Activated T-helper 1 cell treated with Interleukin-2 at 50 U/mL for 16 hours (primary cell): ENCODE data around the gene SGTB.
"Not testable (repeated sequence)": the region's sequence is repeated elsewhere in the genome, so short reads cannot be mapped to it uniquely, and the experiment has no call there.

Experiments used
- DNase-seq: peaks from one replicate; pipeline ENCODE4 v3.0.0-alpha.2; 2020; ENCODE audit warnings: low read depth

The SGTB gene

DNA sequence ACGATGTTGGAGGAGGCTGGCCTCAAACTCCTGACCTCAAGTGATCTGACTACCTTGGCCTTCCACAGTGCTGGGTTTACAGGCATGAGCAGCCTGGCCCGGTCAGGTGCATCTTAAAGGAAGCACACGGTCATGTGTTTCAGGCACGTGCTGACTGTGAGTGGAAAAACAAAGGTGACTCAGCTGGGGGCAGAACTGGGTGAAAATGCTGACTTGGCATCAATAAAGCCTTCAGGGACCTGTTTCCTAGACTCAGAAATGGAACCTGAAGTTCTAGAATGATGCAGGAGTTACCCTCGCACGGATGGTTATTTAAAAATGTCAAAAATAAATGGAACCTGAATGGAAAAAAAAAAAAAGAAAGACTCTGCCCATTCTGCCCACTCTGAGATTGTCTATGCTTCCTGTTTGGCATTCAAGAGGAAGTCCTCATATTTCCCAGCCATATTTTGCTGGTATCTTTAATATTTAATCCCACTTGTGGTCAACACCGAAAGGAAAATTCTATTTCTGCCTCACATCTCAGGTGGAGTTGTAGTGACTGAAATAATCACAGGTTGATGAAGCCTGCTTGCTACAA, 12.4 kb upstream of the SGTB start:
- not testable (repeated sequence) for DNase-seq

DNA sequence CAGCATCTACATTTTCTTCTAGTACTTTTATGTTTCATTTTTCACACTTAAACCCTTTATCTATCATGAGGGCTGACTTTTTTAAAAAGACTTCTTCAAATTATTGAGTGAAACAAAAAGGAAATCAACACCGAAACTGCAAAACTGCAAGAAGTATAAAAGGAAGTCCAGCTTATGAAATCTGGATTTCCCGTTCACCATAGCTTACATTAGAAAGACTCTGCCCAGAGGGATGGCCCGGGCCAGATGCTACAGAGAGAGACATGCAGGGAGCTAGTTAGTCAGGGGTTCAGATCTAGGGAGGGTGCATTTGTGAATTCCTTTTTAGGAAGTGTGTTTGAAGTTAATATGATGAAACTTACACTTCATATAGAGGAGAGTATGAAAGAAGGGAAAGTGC, 10.1 kb upstream of the SGTB start:
- not testable (repeated sequence) for DNase-seq

DNA sequence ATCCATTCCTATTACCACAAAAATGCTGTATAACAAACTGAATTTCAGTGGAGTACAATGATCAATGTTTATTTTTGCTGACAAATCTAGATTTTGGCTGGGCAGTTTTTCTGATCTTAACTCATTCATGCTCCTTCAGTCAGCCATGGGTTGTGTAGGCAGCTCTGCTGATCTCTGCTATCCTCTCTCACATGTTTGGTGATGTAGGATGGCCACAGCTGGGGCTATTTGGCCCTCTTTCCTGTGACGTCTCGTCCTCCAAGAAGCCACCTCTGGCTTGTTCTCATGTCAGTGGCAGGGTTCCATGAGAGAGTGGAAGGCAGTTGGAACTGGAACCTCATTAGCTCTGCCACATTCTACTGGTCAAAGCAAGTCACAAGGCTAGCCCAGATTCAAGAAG, 9.0 kb upstream of the SGTB start:
- no peak for DNase-seq

DNA sequence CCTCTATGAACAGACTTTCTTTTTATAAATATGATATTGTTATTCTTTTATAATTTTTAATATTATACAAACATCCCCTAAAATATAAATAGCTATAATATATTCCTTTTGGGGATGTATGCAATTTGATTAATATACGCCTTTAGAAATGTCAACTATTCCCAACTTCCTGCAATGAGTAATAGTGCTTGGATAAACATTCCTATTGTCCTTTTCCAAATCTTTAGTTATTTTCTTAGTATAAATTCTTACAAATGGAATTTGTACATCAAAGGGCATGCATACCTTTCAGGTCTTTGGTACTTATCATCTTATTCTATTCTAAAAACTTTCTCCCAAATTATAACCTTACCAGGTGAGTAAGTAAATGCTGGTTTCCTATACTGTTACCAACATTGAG, 6.3 kb upstream of the SGTB start:
- no peak for DNase-seq

DNA sequence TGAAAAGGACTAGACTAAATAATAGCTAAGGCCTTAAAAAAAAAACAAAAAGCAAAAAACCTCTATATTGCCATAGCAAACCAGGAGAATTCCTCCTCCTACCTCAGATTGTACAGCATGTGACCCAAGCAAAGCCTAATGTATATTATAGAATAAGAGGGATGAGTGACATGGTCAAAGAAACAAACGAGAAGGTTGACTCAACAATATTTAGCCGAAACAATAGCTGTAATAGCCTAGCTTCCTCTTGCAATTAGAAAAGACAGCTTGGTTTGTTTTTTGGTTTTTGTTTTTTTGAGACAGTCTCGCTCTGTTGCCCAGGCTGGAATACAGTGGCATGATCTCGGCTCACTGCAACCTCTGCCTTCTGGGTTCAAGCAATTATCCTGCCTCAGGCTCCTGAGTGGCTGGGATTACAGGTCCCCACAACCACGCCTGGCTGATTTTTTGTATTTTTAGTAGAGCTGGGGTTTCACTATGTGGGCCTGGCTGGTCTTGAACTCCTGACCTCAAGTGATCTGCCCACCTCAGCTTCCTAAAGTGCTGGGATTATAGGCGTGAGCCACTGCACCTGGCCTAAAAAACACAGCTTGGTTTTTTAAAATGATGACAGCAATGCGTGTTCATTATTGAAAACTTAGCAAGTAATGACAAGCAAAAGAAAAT, 5.7 kb upstream of the SGTB start:
- no peak for DNase-seq

DNA sequence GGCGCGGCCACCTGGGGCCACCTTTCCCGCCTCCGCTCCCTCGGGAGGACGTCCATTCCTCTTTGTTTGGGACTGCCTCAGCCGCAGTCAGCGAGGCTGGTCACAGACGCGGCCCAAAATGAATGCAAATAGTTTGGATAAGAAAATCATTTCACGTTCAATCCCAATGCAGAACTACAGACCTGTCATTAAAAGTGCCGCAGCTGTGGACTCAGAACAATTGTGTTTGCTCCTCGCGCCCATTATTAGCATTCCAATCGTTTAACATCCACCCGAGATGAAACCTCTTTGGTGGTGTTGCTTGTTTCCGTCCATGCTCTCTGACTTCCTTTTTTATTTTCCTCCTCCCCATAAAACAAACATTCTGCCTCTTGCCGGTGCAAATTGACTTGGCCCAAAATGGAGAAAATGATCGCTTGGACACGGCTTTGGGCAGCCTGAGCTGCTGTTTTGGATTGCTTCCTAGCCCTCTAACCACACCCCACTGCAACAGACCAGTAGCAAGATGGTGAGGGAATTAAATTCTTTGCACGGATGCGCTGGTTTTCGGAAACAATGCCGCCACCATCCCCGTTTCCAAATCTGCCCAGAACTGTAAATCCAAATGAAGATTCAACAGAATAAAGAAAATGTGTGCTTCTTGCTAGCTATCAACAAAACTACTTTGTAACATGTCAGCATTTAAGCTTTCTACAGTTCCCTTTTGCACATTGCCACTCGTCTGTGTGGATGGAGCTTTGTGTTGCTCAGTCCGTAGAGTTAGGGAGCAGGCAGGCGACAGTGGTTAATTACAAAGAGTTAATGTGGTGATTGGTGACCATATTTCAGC, 880 bp upstream of the SGTB start:
- no peak for DNase-seq

DNA sequence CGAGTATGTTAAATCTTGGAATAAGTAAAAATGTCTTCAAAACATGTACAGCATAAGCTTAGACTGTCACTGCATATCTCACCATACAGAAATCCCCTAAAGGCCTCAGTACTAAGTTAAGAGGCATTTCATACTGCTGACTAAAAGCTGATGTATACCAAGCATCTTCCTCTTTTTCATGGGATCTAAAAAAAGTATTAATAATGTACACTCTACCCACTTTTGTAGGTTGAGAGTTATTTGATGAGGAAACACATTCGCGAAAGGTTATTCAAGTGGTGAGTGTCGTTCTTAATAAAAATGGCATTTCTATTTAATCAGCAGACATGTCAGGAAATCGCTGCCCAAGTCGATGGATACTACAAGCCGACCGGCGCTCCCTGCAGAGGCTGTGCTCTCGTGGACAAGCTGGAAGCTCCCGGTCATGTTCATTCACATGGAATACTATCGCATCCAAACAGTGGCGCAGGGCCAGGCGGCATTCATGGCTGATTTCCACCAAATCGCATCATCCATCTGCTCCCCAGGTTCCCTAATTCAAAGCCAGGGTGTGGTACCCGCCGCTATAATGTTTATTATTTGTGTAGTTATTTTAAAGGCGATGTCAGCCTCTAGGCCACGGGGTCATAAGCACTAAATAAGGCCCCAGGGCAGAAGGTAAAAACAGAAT, 724 bp downstream of the SGTB start:
- no peak for DNase-seq

DNA sequence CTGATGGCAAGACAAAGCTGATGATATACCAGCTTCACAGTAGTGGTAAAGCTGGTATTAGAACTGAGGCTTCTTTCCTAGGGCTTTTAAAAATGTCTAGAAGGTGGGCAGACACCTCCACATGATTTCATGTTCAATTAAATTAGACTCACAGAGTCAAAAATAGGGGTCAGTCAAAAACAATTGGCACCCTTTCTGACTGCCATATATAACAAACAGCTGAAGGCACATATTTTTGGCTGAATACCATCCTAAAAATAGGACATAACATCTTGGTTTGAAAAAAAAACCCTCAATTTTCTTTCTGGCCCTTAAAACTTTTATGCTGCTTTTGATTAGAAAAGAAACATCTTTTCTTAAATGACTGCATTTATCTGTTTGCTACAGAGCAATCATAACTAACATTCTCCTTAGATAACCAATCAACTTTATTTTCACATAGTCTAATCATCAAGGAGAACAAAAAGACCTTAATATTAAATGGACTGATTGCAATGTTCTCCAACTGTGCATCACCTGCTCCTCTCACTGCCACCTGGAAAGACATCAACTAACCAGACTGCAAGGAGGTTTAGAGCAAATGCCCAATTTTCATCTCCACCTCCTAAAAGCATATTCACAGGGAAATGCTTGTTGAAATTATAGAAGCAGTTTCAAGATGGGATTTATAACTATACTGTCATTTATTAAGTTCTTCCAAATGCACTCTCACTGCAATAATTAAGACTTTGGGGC, 3.2 kb downstream of the SGTB start:
- no peak for DNase-seq

DNA sequence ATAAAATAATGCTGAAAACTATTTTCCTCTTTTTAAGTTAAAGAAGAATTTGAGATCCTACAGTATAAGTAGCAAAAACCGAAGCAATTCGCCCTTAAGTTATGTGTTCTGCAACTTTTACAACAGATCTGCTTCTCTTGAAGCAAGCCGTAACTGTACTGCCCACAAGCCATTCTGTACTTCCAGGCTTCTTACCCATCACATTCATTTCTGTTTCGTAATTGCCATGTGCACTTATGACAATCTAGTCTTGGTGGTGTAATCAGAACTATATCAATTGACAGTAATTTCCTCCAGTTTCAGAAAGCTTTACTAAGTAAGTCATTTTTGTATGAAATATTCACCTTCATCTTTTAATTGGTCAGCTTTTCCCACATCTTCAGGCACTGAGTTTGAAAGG, 13.8 kb downstream of the SGTB start:
- no peak for DNase-seq

DNA sequence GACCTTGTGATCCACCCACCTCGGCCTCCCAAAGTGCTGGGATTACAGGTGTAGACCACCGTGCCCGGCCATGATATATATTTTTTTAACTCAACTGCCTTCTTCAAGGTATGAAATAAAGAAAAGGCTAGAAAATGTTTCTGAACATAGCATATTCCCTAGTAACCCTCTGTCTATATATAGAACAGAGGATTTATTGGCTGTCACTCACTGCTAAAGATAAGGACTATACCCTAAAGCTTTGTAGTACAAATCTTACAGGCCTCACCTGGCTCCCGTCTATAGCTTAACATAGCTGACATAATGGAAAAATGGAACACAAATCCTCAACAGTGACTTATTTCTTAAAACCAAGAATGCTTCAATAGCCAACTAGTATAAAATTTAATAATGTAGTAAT, 14.2 kb downstream of the SGTB start:
- no peak for DNase-seq

DNA sequence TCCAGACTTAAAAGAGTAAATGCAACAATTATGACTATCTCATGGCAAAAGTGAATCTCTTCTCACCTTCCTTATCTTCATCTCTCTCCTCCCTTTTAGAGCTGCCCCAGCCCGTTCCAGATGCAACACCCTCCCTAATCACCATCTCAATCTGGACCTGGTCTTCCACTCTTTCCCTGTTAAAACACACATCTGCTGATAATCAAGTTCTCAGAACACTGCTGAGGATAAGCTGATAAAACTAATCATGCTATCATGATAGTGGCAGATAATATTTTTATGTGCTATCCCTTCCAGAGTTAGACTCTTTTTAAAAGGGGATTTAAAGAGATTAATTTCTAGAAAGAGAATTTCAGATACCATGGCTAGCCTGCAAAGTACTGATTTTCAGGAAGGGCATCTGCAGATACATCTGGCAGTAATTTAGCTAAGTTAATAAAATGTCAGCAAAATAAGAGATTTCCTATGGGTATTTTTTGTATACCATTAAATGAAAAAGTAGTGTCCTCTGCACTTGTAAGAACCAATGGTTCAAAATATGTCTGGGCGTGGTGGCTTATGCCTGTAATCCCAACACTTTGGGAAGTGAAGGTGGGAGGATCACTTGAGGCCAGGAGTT, 17.2 kb downstream of the SGTB start:
- DNase-seq, result no peak

DNA sequence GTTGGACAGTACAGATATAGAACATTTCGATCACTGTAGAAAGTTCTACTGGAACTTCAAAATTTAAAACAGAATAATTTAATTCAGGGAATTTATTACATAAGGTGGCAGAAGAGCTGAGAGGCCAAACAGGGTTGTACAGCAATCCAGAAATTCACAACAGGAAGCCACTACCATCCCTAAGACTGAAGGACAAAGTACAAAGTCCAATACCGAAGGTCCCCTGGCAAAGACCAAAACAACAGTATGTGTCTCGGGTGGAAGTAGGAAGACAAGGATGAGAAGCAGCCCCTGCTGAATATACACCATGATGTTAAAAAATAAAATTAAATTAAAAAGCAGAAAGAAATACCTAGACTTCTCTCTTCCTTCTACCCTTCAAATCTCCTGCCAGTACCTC, 19.9 kb downstream of the SGTB start:
- DNase-seq, result no peak

DNA sequence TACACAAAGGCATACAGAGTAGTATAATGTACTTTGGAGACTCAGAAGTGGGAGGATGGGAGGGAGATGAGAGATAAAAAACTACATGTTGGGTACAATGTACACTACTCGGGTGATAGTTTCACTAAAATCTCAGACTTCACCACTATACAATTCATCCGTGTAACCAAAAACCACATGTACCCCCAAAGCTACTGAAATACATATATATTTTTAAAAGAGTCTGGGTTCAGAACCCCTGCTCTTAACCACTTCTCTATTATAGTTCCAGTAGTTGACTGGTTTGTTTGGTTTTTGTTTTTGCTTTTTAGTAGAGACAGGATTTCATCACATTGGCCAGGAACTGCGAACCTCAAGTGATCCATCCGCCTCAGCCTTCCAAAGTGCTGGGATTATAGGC, 22.6 kb downstream of the SGTB start:
- no peak for DNase-seq

DNA sequence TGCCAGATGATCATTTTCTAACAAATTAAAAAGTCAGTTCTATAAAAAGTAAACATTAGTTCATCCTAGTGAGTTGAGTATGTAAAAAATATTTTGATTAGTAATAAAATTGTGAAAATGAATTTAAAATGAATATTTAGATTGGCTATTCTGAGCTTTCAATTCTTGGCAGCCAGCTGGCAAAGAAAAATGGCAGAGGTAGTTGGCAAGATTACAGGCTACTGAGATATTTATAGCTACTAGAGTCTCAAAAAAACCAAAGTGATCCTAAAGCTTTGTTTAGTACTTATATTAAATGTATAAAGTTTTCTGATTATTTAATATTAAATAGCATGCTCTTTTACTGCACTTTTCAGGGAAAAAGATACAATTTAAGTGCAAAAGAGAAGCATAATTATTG, 25.0 kb downstream of the SGTB start:
- no peak for DNase-seq

DNA sequence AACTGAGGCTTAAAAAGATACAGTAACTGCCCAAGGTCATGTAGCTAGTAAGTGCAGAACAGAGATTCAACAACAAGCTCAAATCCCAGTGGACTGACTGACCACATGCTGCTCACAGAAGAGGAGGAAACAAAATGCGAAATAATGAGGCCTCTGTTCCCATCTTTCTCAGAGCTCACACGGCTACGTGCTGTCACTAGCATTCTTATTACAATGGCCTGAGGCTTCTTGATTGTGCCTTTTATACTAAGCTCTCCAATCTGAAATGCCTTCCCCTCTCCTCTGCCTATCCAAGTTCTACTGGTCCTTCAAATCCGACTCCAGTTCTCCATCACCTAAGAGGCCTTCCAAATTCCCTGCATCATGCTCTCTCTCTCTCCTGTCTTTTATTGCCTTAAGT, 26.0 kb downstream of the SGTB start:
- DNase-seq, result no peak

DNA sequence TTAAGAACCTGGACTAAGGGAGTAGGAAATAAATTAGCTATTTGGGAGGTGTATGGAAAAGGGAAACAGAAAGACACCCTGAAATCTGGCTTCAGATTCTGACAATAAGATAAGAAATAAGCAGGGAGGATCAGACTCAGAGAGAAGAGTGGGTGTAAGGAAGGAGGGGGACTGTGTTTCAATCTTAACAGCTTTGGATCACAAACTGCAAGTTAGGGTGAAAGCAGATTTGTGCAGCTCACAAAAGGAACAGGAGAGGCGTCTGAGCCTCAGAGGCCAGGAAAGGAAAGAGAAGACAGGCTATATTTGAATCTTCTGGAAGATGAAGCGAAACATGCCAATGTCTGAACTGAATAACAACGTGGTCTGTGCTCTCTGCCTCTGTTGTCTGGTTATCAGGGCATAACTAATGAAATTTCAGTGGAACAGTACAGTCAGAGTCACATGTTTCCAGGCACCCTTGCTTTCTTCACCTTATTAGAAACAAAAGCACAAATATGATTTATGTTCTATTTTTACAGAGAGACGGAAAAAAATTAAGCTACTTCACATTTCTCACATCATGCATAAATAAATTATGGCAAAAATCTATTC, 26.6 kb downstream of the SGTB start:
- no peak for DNase-seq

DNA sequence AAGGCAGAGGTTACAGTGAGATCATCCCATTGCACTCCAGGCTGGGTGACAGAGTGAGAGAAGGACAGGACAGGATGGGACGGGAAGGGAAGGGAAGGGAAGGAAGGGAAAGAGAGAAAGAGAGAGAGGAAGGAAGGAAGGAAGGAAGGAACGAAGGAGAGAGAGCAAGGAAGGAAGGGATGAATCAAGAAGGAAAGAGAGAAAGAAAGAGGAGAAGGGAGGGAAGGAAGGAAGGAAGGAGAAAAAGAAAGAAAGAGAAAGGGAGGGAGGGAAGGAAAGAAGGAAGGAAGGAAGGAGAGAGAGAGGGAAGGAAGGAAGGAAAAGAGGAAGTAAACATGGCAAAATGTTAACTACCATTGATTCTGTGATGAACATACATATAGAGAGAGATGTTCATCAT, 28.8 kb downstream of the SGTB start:
- DNase-seq, result no peak

DNA sequence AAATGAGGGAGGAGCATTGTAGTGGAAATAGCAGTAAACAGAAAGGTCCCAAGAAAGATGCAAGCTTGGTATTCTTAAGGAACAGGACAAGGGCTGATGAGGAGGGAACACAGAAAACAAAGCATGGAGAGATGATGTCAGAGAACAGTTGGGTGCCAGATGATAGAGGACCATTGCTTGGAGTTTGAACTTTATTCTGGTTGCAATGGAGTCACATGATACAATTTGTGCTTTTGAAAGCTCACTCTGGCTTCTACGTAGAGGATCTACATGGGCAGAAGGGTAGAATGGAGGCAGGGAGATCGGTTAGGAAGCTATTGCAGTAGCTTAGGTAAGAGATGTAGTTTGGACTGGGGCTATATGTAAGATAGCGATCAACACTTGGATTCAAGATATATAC, 39.8 kb downstream of the SGTB start:
- DNase-seq, result no peak

DNA sequence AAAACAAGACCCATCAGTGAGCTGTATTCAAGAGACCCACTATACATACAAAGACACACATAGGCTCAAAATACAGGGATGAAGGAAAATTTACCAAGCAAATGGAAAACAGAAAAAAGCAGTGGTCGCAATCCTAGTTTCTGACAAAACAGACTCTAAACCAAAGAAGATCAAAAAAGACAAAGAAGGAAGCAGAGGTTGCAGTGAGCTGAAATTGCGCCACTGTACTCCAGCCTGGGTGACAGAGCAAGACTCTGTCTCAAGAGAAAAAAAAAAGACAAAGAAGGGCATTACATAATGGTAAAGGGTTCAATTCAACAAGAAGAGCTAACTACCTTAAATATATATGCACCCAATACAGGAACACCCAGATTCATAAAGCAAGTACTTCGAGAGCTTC, 45.9 kb downstream of the SGTB start:
- not testable (repeated sequence) for DNase-seq

DNA sequence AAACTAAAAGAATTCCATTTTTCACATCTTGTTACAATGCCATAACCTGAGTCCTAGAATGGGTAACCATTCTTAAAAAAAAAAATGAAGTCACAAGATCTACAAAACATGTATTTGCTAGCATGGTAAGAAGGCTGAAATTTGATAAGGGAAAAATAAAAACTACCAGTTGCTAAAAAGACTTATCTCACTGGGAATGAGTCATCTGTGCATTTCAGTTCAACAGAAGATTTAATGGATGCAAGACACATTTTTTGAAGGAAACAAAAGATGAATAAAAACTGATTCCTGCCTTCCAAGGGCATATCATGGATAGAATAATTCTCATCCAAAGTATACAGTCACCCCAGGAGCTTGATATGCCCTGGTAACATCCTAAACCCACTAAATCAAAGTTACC, 47.2 kb downstream of the SGTB start:
- no peak for DNase-seq

DNA sequence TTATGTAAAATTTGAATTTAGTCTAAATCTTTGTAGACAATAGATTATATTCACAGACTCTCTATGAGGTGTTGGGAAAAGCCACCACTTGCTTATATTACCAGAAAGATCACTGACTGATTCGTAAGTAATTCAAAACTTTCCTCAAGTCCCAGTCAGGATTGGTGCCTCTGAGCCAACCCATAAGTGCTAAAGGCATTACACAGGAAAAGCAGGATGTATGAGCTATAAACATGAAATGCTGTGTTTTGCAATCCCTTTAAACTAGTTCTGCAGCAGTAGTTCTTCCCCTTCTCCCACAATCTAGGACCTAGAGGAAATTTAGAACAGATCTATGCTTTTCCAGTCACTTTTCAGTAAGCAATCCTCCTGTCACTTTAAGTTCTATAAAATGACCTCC, 49.1 kb downstream of the SGTB start:
- DNase-seq, result no peak
